Measurements from ENCODE around the gene PGM2.

DNA sequence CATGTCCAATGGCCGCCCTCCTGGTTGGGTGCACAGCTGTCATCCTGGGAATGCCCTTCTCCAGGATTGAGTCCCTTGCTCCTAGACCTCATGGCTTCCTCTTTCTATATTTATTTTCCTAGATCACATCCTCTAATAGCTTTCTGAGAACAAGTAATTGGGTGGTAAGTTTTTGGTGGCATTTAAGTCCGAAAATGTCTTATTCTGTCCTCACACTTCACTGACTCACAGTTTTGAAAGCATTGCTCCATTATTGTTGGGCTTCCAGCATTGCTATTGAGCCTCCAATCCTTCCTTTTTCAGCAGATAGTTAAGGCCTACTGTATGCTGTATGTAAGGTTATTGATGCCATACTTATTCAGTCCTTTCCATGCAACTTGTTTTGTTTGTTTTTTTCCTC, 25.9 kb downstream of the PGM2 start:
- TF ChIP-seq, protein P1, sequence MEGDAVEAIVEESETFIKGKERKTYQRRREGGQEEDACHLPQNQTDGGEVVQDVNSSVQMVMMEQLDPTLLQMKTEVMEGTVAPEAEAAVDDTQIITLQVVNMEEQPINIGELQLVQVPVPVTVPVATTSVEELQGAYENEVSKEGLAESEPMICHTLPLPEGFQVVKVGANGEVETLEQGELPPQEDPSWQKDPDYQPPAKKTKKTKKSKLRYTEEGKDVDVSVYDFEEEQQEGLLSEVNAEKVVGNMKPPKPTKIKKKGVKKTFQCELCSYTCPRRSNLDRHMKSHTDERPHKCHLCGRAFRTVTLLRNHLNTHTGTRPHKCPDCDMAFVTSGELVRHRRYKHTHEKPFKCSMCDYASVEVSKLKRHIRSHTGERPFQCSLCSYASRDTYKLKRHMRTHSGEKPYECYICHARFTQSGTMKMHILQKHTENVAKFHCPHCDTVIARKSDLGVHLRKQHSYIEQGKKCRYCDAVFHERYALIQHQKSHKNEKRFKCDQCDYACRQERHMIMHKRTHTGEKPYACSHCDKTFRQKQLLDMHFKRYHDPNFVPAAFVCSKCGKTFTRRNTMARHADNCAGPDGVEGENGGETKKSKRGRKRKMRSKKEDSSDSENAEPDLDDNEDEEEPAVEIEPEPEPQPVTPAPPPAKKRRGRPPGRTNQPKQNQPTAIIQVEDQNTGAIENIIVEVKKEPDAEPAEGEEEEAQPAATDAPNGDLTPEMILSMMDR (IDR thresholded peaks at IDR 0.05 in 2 of 3, conservative IDR thresholded peaks at IDR 0.05 in 1 of 3; ENCODE audit: control insufficient read depth in 2 of 3, extremely low read depth in 1 of 3, insufficient read depth in 1 of 3, low read depth in 3 of 3, low read length in 3 of 3) = no peak
- TF ChIP-seq, protein P2, sequence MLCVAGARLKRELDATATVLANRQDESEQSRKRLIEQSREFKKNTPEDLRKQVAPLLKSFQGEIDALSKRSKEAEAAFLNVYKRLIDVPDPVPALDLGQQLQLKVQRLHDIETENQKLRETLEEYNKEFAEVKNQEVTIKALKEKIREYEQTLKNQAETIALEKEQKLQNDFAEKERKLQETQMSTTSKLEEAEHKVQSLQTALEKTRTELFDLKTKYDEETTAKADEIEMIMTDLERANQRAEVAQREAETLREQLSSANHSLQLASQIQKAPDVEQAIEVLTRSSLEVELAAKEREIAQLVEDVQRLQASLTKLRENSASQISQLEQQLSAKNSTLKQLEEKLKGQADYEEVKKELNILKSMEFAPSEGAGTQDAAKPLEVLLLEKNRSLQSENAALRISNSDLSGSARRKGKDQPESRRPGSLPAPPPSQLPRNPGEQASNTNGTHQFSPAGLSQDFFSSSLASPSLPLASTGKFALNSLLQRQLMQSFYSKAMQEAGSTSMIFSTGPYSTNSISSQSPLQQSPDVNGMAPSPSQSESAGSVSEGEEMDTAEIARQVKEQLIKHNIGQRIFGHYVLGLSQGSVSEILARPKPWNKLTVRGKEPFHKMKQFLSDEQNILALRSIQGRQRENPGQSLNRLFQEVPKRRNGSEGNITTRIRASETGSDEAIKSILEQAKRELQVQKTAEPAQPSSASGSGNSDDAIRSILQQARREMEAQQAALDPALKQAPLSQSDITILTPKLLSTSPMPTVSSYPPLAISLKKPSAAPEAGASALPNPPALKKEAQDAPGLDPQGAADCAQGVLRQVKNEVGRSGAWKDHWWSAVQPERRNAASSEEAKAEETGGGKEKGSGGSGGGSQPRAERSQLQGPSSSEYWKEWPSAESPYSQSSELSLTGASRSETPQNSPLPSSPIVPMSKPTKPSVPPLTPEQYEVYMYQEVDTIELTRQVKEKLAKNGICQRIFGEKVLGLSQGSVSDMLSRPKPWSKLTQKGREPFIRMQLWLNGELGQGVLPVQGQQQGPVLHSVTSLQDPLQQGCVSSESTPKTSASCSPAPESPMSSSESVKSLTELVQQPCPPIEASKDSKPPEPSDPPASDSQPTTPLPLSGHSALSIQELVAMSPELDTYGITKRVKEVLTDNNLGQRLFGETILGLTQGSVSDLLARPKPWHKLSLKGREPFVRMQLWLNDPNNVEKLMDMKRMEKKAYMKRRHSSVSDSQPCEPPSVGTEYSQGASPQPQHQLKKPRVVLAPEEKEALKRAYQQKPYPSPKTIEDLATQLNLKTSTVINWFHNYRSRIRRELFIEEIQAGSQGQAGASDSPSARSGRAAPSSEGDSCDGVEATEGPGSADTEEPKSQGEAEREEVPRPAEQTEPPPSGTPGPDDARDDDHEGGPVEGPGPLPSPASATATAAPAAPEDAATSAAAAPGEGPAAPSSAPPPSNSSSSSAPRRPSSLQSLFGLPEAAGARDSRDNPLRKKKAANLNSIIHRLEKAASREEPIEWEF (IDR thresholded peaks at IDR 0.05; ENCODE audit: insufficient replicate concordance, low read depth, low read length) = no peak
- TF ChIP-seq NR2C2 (IDR thresholded peaks at IDR 0.05; ENCODE audit: borderline replicate concordance, control insufficient read depth, insufficient read length, low read depth) (no peak), GATAD2B (conservative IDR thresholded peaks at IDR 0.05; ENCODE audit: low read depth) (no peak), TAF1 (IDR thresholded peaks at IDR 0.05; ENCODE audit: borderline replicate concordance, low read depth, low read length) (no peak), ZNF217 (IDR thresholded peaks at IDR 0.05) (no peak), EP300 (IDR thresholded peaks at IDR 0.05; ENCODE audit: borderline replicate concordance in 1 of 2, control insufficient read depth in 1 of 2, low read depth in 2 of 2, low read length in 2 of 2) (no peak), POLR2A (IDR thresholded peaks at IDR 0.05; ENCODE audit: low read depth, low read length) (no peak)
- TF ChIP-seq, protein P3, sequence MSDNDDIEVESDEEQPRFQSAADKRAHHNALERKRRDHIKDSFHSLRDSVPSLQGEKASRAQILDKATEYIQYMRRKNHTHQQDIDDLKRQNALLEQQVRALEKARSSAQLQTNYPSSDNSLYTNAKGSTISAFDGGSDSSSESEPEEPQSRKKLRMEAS (IDR thresholded peaks at IDR 0.05; ENCODE audit: low read depth, low read length) = no peak
- TF ChIP-seq, protein P4, sequence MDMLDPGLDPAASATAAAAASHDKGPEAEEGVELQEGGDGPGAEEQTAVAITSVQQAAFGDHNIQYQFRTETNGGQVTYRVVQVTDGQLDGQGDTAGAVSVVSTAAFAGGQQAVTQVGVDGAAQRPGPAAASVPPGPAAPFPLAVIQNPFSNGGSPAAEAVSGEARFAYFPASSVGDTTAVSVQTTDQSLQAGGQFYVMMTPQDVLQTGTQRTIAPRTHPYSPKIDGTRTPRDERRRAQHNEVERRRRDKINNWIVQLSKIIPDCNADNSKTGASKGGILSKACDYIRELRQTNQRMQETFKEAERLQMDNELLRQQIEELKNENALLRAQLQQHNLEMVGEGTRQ (IDR thresholded peaks at IDR 0.05; ENCODE audit: borderline replicate concordance, low read depth, low read length) = no peak
- TF ChIP-seq, protein P5, sequence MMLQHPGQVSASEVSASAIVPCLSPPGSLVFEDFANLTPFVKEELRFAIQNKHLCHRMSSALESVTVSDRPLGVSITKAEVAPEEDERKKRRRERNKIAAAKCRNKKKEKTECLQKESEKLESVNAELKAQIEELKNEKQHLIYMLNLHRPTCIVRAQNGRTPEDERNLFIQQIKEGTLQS (IDR thresholded peaks at IDR 0.05; ENCODE audit: borderline replicate concordance, extremely low read depth, low read depth, low read length) = no peak
